SU-DHL-6 (cell line): ENCODE results near the gene RFXANK.

Experiments
- H2AFZ ChIP-seq: fragments of 200-600 bp; sonication (generic); 2 replicates; pipeline ENCODE4 v1.6.1; 2014; ENCODE audit warnings: low read depth, mild to moderate bottlenecking, moderate library complexity, mixed read lengths, antibody characterized with exemption, low read length; ENCODE audit not compliant: severe bottlenecking
- H3F3A ChIP-seq: fragments of 200-600 bp; shearing (Covaris generic); 2 replicates; pipeline ENCODE4 v1.6.0; 2016; ENCODE audit warnings: antibody characterized with exemption, mild to moderate bottlenecking; ENCODE audit not compliant: insufficient read depth
- H3K27ac ChIP-seq: fragments of 200-600 bp; sonication (generic); 2 replicates; pipeline ENCODE4 v1.5.1; 2016; ENCODE audit warnings: low read depth, mild to moderate bottlenecking, low read length, moderate library complexity, mixed read lengths
- H3K27me3 ChIP-seq: fragments of 200-600 bp; sonication (generic), shearing (Covaris generic); 2 replicates; pipeline ENCODE4 v1.6.0; 2014; ENCODE audit warnings: mild to moderate bottlenecking, low read length
- H3K36me3 ChIP-seq: fragments of 200-600 bp; sonication (generic); 2 replicates; pipeline ENCODE4 v1.6.1; 2014; ENCODE audit warnings: mild to moderate bottlenecking, low read length, mixed read lengths
- H3K4me2 ChIP-seq: fragments of 300-600, 200-600 bp; shearing (Covaris generic), sonication (generic); 2 replicates; pipeline ENCODE4 v1.6.0; 2014; ENCODE audit warnings: low read length, low read depth, mild to moderate bottlenecking; ENCODE audit not compliant: poor library complexity, severe bottlenecking
- H3K4me3 ChIP-seq: fragments of 200-600 bp; sonication (generic); 2 replicates; pipeline ENCODE4 v1.5.1; 2014; ENCODE audit warnings: antibody characterized with exemption, low read length, mild to moderate bottlenecking, mixed read lengths; ENCODE audit not compliant: insufficient read depth, poor library complexity, severe bottlenecking
- H3K79me2 ChIP-seq: fragments of 200-600 bp; sonication (generic); 2 replicates; pipeline ENCODE4 v1.6.1; 2014; ENCODE audit warnings: mild to moderate bottlenecking, low read length, moderate library complexity; ENCODE audit not compliant: insufficient read depth
- H3K9ac ChIP-seq: fragments of 200-600 bp; sonication (generic); 2 replicates; pipeline ENCODE4 v1.7.0; 2014; ENCODE audit warnings: mild to moderate bottlenecking, low read length
- H3K9me2 ChIP-seq: fragments of 200-600 bp; sonication (generic); replicated peaks from 2 replicates; pipeline ENCODE4 v1.6.1; 2014; ENCODE audit warnings: low read length; ENCODE audit not compliant: insufficient read depth
- H3K9me3 ChIP-seq: fragments of 200-600 bp; sonication (generic); 2 replicates; pipeline ENCODE4 v1.6.1; 2014; ENCODE audit warnings: low read length, mixed read lengths; ENCODE audit not compliant: insufficient read depth
- H4K20me1 ChIP-seq: fragments of 200-600 bp; sonication (generic); 2 replicates; pipeline ENCODE4 v1.6.1; 2014; ENCODE audit warnings: low read depth, mild to moderate bottlenecking, antibody characterized with exemption, low read length, moderate library complexity, mixed read lengths
- CTCF ChIP-seq: fragments of 200-600 bp; sonication (generic); IDR thresholded peaks from one replicate; pipeline ENCODE4 v1.5.1; 2017; ENCODE audit warnings: antibody characterized with exemption, mild to moderate bottlenecking, low read length, moderate library complexity; ENCODE audit not compliant: insufficient read depth, poor library complexity, severe bottlenecking
- EZH2phosphoT487 ChIP-seq: fragments of 200-600 bp; sonication (generic), shearing (Covaris generic); conservative IDR thresholded peaks from 2 replicates; pipeline ENCODE4 v1.6.1; 2018; ENCODE audit warnings: mild to moderate bottlenecking, antibody characterized with exemption, low read length, moderate library complexity, mixed read lengths

The RFXANK gene

GRCh38 chr19:19154768-19155494 is 37.1 kb upstream of the RFXANK start:
- Histone ChIP-seq H3K4me2 (peak overlapping the region; percentile 85), H3K27ac (peak overlapping the region; percentile 99), H3K36me3 (peaks cover 2% of the 10 kb centered on the region), H3K9me2 (no peaks in the 10 kb centered on the region), H4K20me1 (no peaks in the 10 kb centered on the region; the same call in 1 of the 2 replicates), H3K27me3 (no peaks in the 10 kb centered on the region), H3K9ac (peak overlapping the region; percentile 63), H3K4me3 (peak overlapping the region; percentile 47), H3K9me3 (no peaks in the 10 kb centered on the region), H3K79me2 (peaks cover 46% of the 10 kb centered on the region), H3F3A (peaks cover 74% of the 10 kb centered on the region), H2AFZ (no peak overlapping the region)
- no peak for TF ChIP-seq EZH2phosphoT487
- TF ChIP-seq CTCF = no peak

GRCh38 chr19:19155495-19156219 is 36.4 kb upstream of the RFXANK start:
- peaks cover 2% of the 10 kb centered on the region; the same call in 1 of the 2 replicates for H3K36me3 ChIP-seq
- H3K27ac ChIP-seq = peak overlapping the region; percentile 99
- H3K79me2 ChIP-seq = peaks cover 50% of the 10 kb centered on the region
- peak overlapping the region; percentile 69 for H3K9ac ChIP-seq
- H2AFZ ChIP-seq = no peak overlapping the region
- H3K9me3 ChIP-seq = no peaks in the 10 kb centered on the region
- no peaks in the 10 kb centered on the region for H3K27me3 ChIP-seq
- H3K4me2 ChIP-seq = peak overlapping the region; percentile 85
- TF ChIP-seq CTCF (no peak), EZH2phosphoT487 (no peak)
- H3K4me3 ChIP-seq = peak overlapping the region; percentile 47
- H3K9me2 ChIP-seq = no peaks in the 10 kb centered on the region
- peaks cover 76% of the 10 kb centered on the region for H3F3A ChIP-seq
- no peaks in the 10 kb centered on the region; the same call in 1 of the 2 replicates for H4K20me1 ChIP-seq

- Histone ChIP-seq H3K9me2 (no peaks in the 10 kb centered on the region), H2AFZ (no peak overlapping the region), H3K79me2 (peaks cover 64% of the 10 kb centered on the region), H3K27ac (peak overlapping the region; percentile 99), H3K27me3 (no peaks in the 10 kb centered on the region), H4K20me1 (no peaks in the 10 kb centered on the region), H3K36me3 (peaks cover 2% of the 10 kb centered on the region; the same call in 1 of the 2 replicates), H3K4me3 (no peak overlapping the region), H3K9ac (peak overlapping the region; percentile 69), H3K9me3 (no peaks in the 10 kb centered on the region), H3F3A (peaks cover 87% of the 10 kb centered on the region), H3K4me2 (peak overlapping the region; percentile 72)
- no peak for TF ChIP-seq CTCF
- TF ChIP-seq EZH2phosphoT487 = no peak
These were observed 34.2 kb upstream of the RFXANK start for GRCh38 chr19:19157808-19158207.
